ENCODE results near the gene GNAQ. TPM values are rescaled to one million over a fixed set of nuclear protein-coding genes. Genes with fewer than 3 reads are reported as not detected.

The GNAQ gene
- polyA plus RNA-seq, 2 of the 4 experiments (the other 2 are of a cell fraction) = 17.9 to 60.0 TPM

- POLR2A ChIA-PET = no interaction called here
These were observed 228.9 kb downstream of the GNAQ start for GRCh38 chr9:77802515-77803293.

GRCh38 chr9:77802064-77802463, 229.5 kb downstream of the GNAQ start:
- ATAC-seq = no peak
- Histone ChIP-seq H3K27ac (no peak overlapping the region), H3K4me3 (no peak overlapping the region), H3K4me2 (no peak overlapping the region), H3K4me1 (peaks cover 24% of the 10 kb centered on the region), H3K9me3 (no peaks in the 10 kb centered on the region)
- CTCF ChIA-PET = interaction anchor here (0.7 to 2.0 kb wide), 5 partner anchors 40 to 243 kb away, joined by 3 to 4 read pairs (median 3); no protein-coding TSS in a partner anchor
- no peak for DNase-seq (ENCODE audit: low read depth in 1 of 2, low spot score in 1 of 2)
- TF ChIP-seq MAFK (IDR thresholded peaks at IDR 0.05; ENCODE audit: partially characterized antibody) (no peak), RFX5 (IDR thresholded peaks at IDR 0.05) (no peak), BCL3 (IDR thresholded peaks at IDR 0.05) (no peak), HEYL (CRISPR knock-in tag; IDR thresholded peaks at IDR 0.05) (no peak), SMC3 (IDR thresholded peaks at IDR 0.05) (no peak), HOXB5 (CRISPR knock-in tag; IDR thresholded peaks at IDR 0.05) (no peak)
- POLR2A ChIA-PET = no interaction called here
- WGBS (ENCODE audit: missing lambda C conversion rate) = 94% methylated on average over 3 of the region's 3 CpGs
- no peak for FAIRE-seq

More at GRCh38 chr9:77802515-77803293, 228.9 kb downstream of the GNAQ start:
- H3K9me3 ChIP-seq = no peaks in the 10 kb centered on the region
- H3K4me2 ChIP-seq = no peak overlapping the region
- FAIRE-seq (no peak), ATAC-seq (no peak), DNase-seq (ENCODE audit: low read depth in 1 of 2, low spot score in 1 of 2) (no peak)
- WGBS (ENCODE audit: missing lambda C conversion rate) = 86% methylated on average over 7 of the region's 7 CpGs
- TF ChIP-seq HDAC2 (IDR thresholded peaks at IDR 0.05) = no peak
- TF ChIP-seq ZFP36 (IDR thresholded peaks at IDR 0.05; ENCODE audit: borderline replicate concordance, partially characterized antibody) = no peak
- no peak for TF ChIP-seq EP300 (IDR thresholded peaks at IDR 0.05)
- no peak for TF ChIP-seq ELK1 (IDR thresholded peaks at IDR 0.05; ENCODE audit: low read depth, low read length)
- no peak for TF ChIP-seq ESRRA (IDR thresholded peaks at IDR 0.05; ENCODE audit: borderline replicate concordance, low read length)
- TF ChIP-seq NPAS2 (CRISPR knock-in tag; IDR thresholded peaks at IDR 0.05; ENCODE audit: borderline replicate concordance) = no peak
- no peak for TF ChIP-seq RAD21 (conservative IDR thresholded peaks at IDR 0.05 in 1 of 2, IDR thresholded peaks at IDR 0.05 in 1 of 2)
- no peak for TF ChIP-seq FOXS1 (CRISPR knock-in tag; IDR thresholded peaks at IDR 0.05)
- TF ChIP-seq HEYL (CRISPR knock-in tag; IDR thresholded peaks at IDR 0.05) = no peak
- no peak for TF ChIP-seq RFX5 (IDR thresholded peaks at IDR 0.05)
- TF ChIP-seq CBX8 (IDR thresholded peaks at IDR 0.05) = no peak
- TF ChIP-seq USF2 (IDR thresholded peaks at IDR 0.05) = no peak
- no peak for TF ChIP-seq CTCF (IDR thresholded peaks at IDR 0.05)
- no peak for TF ChIP-seq KDM5A (IDR thresholded peaks at IDR 0.05)
- TF ChIP-seq CHD4 (IDR thresholded peaks at IDR 0.05; ENCODE audit: borderline replicate concordance) = no peak
- TF ChIP-seq PHF8 (IDR thresholded peaks at IDR 0.05; ENCODE audit: borderline replicate concordance, low read depth) = no peak
- TF ChIP-seq HOXB13 (CRISPR knock-in tag; IDR thresholded peaks at IDR 0.05; ENCODE audit: low read depth) = no peak
- TF ChIP-seq POLR2AphosphoS2 (conservative IDR thresholded peaks at IDR 0.05; ENCODE audit: low read length) = no peak
- TF ChIP-seq RNF2 (IDR thresholded peaks at IDR 0.05; ENCODE audit: borderline replicate concordance, low read depth) = no peak
- TF ChIP-seq SMC3 (IDR thresholded peaks at IDR 0.05) = no peak
- no peak overlapping the region for H3K27ac ChIP-seq
- CTCF ChIA-PET = interaction anchor here (0.9 to 2.0 kb wide), 5 partner anchors 39 to 242 kb away, joined by 3 to 4 read pairs (median 3); no protein-coding TSS in a partner anchor
- no peak overlapping the region for H3K4me3 ChIP-seq
- H3K4me1 ChIP-seq = peaks cover 28% of the 10 kb centered on the region
